SJSA1 (cell line): ENCODE measurements around the gene ZNF521. TPM values are rescaled to one million over a fixed set of nuclear protein-coding genes. Genes with fewer than 3 reads are reported as not detected.

ENCODE experiments used
- DNase-seq, 2 experiments: peaks; one replicate each; pipeline ENCODE4 v3.0.0-alpha.2; 2015 to 2020; ENCODE audit warnings: low spot score in 2 of 2, low read depth in 1 of 2
- H3K27ac ChIP-seq: fragments of 250-450 bp; sonication (Bioruptor Pico); 2 replicates; pipeline ENCODE4 v1.5.1; 2020; ENCODE audit warnings: mild to moderate bottlenecking, moderate library complexity
- H3K27me3 ChIP-seq: fragments of 250-450 bp; sonication (Bioruptor Pico); replicated peaks from 2 replicates; pipeline ENCODE4 v1.5.1; 2020; ENCODE audit warnings: mild to moderate bottlenecking, moderate library complexity
- H3K36me3 ChIP-seq: fragments of 250-450 bp; sonication (Bioruptor Pico); 2 replicates; pipeline ENCODE4 v1.5.1; 2020; ENCODE audit warnings: mild to moderate bottlenecking
- H3K4me1 ChIP-seq: fragments of 250-450 bp; sonication (Bioruptor Pico); replicated peaks from 2 replicates; pipeline ENCODE4 v1.6.1; 2021; ENCODE audit warnings: mild to moderate bottlenecking
- H3K4me3 ChIP-seq: fragments of 250-450 bp; sonication (Bioruptor Pico); 2 replicates; pipeline ENCODE4 v1.5.1; 2020; ENCODE audit warnings: mild to moderate bottlenecking
- H3K9me3 ChIP-seq: fragments of 250-450 bp; sonication (Bioruptor Pico); replicated peaks from 2 replicates; pipeline ENCODE4 v1.5.1; 2020; ENCODE audit warnings: mild to moderate bottlenecking
- total RNA-seq: library from RNA; depleted of rRNA; stranded (reverse); fragments of >200 nt; shearing (Covaris generic); gene quantifications from 2 replicates; pipeline ENCODE4 v1.2.3, GENCODE V29; 2014

ZNF521 gene
- total RNA-seq, 1 experiment from 2014 or later = 0.34 TPM

DNA sequence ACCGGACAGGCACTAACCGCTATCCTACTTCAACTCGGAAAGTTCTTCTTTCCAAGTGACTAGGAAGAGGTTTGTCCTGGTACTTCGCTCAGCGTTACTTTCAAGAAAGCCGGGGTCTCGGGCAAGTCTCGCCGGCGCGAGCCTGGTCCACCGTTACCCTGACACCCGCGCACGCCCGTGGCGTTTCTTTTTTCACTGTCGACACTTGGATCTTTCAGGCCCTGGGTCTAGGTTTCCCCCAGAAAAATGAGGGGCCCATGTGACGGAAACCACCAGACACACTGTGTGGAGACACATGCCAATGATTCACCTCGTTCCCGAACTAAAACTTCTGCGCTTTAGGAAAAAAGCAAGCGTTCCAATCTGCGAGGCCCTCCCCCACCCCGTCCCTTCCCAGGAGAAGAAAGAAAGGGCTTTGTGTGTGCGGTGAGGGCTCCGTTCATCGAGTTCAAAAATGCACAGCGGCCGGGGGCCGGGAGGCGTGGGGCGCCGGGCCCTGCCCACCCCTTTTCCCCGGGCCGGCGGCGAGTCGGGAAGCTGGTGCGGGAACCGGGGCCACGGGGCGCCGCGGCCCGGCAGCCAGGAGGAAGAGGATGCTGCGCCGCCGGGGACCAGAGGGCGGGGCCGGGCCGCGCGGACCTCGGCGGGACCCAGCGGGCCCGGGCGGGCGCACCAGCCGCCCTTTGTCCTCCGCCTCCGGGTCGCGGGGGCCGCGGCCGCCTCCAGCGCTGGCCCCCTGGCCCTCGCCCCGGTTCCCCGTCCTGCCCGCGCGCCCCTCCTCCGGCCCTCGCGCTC is 2.6 kb downstream of the ZNF521 start:
- Histone ChIP-seq H3K4me1 (peaks cover 26% of the 10 kb centered on the region), H3K27me3 (peaks cover 77% of the 10 kb centered on the region), H3K27ac (no peak overlapping the region), H3K4me3 (peak overlapping the region; percentile 52), H3K9me3 (no peaks in the 10 kb centered on the region), H3K36me3 (no peaks in the 10 kb centered on the region)
- peak in 1 of 2 experiments; percentile 6 for DNase-seq

DNA sequence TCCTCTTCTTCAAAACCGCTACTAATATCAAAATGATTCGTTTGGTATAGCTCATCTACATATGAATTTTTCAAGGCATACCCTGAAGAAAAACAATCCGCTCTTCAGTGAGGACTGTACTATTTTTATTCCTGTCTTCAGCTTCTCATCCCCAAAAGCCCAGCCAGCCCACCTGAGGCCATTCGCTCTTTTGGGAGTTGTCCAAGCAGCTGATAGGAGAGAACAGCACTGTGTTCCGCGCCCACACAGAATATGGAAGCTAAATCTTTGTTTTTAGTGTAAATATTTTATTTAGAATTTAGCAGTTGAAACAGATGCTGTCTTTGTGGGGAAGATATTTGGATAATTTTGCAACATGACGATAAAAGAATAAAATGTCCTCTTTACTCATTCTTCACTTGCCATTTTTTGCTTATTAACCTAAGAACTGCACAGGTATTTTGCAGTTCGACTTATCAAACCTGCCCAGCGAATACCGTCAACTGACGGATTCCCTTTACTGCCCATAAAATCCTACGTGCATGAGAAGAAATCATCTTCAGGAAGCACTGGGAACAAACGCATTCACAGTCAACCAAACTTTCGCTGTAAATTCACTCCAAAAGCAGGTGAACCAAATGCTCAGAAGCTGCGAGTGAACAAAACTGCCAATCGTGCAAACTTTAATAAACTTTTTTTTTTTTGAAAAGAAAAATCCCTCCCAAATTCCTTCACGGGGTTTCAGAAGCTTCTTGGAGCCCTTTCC is 3.4 kb downstream of the ZNF521 start:
- H3K4me1 ChIP-seq = peaks cover 26% of the 10 kb centered on the region
- peaks cover 70% of the 10 kb centered on the region for H3K27me3 ChIP-seq
- no peak overlapping the region for H3K4me3 ChIP-seq
- no peak overlapping the region for H3K27ac ChIP-seq
- H3K9me3 ChIP-seq = no peaks in the 10 kb centered on the region
- no peak for DNase-seq
- H3K36me3 ChIP-seq = no peaks in the 10 kb centered on the region

DNA sequence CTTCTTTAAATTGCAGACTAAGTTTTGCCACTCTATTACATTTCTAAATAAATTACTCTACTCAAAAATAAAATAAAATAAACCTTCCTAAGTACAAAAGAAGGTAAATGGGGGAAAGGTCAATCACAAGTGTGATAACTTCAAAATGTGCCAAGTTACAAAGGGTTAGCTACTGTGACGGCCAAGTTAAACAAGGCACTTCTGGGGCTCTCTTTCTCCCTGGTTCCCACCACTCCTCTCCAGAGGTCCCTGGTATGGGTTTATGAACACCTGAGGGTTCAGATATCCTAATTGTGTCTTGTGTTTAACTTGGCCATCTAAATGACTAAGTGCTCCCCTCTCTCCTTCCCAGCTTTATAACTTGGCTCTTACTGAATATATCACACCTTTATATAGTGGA is 5.4 kb downstream of the ZNF521 start:
- Histone ChIP-seq H3K4me1 (peaks cover 22% of the 10 kb centered on the region), H3K27ac (no peak overlapping the region), H3K27me3 (peaks cover 58% of the 10 kb centered on the region), H3K36me3 (no peaks in the 10 kb centered on the region), H3K4me3 (no peak overlapping the region), H3K9me3 (no peaks in the 10 kb centered on the region)
- no peak for DNase-seq

DNA sequence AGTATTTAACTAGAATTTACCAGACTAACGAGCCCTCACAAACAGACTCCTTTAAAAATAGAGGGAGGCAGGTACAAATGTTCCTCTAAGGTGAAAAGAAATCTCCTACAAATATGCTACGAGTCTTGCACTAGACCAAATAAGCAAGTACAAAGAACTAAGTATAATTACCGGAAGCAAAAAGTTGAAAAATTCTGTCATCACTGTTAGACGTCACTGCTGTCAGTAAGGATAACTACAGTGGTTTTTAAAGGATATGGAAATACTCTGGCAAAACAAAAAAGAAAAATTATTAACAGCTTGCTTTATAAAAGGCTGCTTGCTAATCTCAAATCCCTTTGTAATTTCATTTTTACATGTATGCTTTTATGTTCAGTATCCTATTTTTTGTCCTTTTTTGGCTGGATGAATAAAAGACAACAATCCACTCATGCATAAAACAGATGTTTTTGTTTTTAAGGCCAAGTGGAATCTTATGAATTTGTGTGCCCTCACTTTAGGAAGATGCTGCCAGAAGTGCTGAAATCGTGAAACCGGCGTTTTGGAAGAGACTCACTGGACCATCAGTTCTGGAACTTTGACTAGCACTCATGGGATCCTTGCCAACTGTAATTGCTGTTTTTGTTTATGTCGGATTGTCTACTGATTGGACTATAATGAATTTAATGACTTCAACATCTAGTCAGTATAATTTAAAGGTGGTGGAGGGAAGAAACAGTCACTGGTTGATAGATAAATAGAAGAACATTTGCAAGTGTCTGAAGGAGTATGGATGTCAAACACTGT is 6.7 kb downstream of the ZNF521 start:
- H3K27me3 ChIP-seq = peaks cover 52% of the 10 kb centered on the region
- no peaks in the 10 kb centered on the region for H3K36me3 ChIP-seq
- no peak for DNase-seq
- no peak overlapping the region for H3K4me3 ChIP-seq
- H3K27ac ChIP-seq = no peak overlapping the region
- no peaks in the 10 kb centered on the region for H3K9me3 ChIP-seq
- H3K4me1 ChIP-seq = peaks cover 11% of the 10 kb centered on the region

DNA sequence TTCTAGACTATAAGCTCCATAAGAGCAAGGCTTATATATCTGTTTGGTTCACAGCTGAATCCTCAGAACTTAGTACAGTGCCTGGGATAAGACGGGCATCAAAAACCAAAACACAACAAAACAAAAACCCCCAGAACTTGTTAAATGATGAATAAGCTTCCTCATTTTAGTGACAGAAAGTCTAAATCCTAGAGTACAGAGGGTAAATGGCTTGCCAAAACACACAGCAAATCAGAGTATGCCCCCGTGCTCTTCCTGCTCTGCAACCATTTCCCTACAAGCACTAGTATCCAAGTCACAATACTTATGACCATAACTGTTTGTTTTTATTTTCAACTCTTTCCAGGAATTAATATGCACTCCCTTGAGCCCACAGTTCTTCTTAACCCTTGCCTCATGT is 10.1 kb downstream of the ZNF521 start:
- H3K36me3 ChIP-seq = no peaks in the 10 kb centered on the region
- no peaks in the 10 kb centered on the region for H3K4me1 ChIP-seq
- H3K9me3 ChIP-seq = no peaks in the 10 kb centered on the region
- no peak overlapping the region for H3K4me3 ChIP-seq
- peaks cover 17% of the 10 kb centered on the region for H3K27me3 ChIP-seq
- H3K27ac ChIP-seq = no peak overlapping the region
- DNase-seq = no peak

DNA sequence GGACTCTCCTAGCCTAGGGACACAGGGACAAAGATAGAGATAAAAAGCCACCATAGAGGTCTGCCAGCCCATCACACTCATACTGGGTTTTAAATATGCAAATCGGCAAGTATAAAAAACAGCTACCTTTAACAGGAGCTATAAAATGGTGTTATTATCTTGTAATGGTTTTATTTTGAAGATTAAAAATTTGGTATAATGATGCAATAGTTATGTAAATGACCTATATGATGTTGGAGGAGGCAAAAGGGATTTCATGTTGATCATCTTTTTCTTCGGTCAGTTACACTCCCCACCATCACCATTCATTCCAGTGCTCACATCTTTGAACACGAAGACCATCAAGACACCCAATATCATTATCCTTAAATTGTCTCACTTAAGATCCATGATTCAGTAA is 11.2 kb downstream of the ZNF521 start:
- Histone ChIP-seq H3K36me3 (no peaks in the 10 kb centered on the region), H3K4me1 (no peaks in the 10 kb centered on the region), H3K9me3 (no peaks in the 10 kb centered on the region), H3K27me3 (peaks cover 7% of the 10 kb centered on the region), H3K4me3 (no peak overlapping the region), H3K27ac (no peak overlapping the region)
- no peak for DNase-seq

DNA sequence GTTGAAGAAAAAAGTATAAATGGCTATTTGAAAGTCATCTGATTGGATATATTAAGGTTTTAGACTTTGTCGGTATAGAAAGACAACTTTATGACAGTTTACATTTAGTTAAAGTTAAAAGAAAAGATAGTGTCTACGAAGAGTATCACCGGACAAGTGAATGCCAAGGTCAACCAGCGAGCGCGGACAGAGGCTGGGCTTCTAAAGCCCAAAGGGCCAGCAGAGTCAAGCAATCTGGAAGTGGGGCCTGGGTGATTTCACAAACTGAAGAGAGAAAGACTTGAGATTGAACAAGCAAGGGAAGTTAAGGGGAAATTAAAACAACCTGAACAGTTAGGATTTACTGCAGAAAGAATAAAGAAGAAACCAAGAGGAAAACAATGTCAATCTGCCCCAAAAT is 16.3 kb downstream of the ZNF521 start:
- Histone ChIP-seq H3K36me3 (no peaks in the 10 kb centered on the region), H3K4me3 (no peak overlapping the region), H3K9me3 (no peaks in the 10 kb centered on the region), H3K4me1 (no peaks in the 10 kb centered on the region), H3K27me3 (no peaks in the 10 kb centered on the region; the same call in none of the 2 replicates), H3K27ac (no peak overlapping the region)
- no peak for DNase-seq

DNA sequence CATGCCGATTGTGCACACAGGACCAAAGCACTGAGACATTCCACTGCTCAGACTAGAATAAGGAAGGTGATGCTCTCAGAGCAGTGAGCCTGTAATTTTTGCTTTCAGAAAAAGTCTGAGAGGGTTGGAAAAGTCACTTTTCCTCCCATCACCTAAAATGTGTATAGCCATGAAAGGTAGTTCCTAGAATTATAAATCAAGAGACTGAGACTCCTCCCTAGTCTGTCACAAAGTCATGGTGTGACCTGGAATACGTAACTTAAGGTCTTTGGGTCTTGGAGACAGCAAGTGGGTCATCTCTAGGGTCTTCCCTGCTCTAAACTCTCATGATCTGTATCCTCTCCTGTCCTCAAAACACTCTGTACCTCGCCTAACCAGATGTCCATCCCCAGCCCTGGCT is 16.9 kb downstream of the ZNF521 start:
- Histone ChIP-seq H3K4me3 (no peak overlapping the region), H3K27me3 (no peaks in the 10 kb centered on the region; the same call in none of the 2 replicates)

DNA sequence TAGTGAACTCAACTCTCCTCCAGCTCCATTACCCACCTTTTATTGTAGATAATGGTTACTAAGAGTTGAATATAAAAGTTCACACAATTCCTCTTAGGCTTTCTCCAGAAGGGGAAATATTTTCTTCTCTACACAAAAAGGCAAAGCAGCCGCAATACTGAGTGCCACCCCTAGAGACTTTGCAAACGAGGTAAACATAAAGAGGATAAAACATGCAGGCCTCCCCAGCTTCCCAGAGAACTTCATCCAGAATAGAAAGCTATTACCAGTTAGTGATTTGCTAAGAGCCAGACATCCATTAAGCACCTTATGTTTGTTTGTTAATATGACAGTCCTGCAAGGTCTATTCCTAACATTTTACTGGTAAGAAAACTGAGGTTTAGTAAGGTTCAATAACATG is 17.4 kb downstream of the ZNF521 start:
- Histone ChIP-seq H3K36me3 (no peaks in the 10 kb centered on the region), H3K9me3 (no peaks in the 10 kb centered on the region), H3K4me1 (no peaks in the 10 kb centered on the region), H3K27me3 (no peaks in the 10 kb centered on the region; the same call in none of the 2 replicates), H3K4me3 (no peak overlapping the region), H3K27ac (no peak overlapping the region)
- no peak for DNase-seq

More for the DNA sequence above, 16.9 kb downstream of the ZNF521 start:
- no peaks in the 10 kb centered on the region for H3K9me3 ChIP-seq
- DNase-seq = no peak
- H3K4me1 ChIP-seq = no peaks in the 10 kb centered on the region
- H3K27ac ChIP-seq = no peak overlapping the region
- H3K36me3 ChIP-seq = no peaks in the 10 kb centered on the region

DNA sequence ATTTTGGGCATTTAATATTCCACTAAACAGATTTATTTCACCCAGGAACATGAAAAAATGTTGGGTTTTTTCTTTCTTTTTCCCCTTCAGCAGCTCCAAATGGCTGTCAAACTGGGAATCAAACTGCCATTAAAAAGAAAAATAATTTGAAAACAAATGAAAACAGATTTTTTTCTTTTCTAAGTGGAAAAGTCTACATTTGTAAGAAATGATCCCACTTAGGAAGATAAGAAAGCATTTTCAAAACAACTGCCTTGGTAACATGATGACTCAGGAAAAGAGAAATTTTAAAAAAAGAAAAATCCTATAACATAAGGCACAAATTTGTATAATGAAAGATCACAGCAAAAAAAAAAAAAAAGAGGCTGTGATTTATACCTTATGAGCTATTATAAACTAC is 20.0 kb downstream of the ZNF521 start:
- Histone ChIP-seq H3K4me1 (no peaks in the 10 kb centered on the region), H3K4me3 (no peak overlapping the region), H3K27ac (no peak overlapping the region)

DNA sequence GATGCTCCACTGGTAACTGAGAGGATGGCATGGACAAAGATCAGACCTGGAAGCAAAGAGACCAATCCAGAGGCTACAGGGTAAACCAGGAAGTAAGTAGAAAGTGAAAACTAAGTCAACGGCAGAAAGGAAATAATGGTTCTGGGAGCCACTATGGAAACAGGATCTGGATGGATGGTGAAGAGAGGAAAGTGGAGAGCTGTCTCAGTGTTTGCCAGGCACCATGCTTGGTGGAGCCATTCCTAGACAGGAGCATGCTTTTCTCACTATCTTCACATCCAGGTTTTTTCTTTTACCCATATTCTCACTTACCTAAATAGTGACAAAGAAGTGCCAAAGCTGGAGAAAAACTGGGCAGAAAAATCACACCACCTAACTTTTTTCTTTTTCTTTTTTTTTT is 22.2 kb downstream of the ZNF521 start:
- Histone ChIP-seq H3K36me3 (no peaks in the 10 kb centered on the region), H3K27ac (no peak overlapping the region), H3K4me1 (no peaks in the 10 kb centered on the region), H3K4me3 (no peak overlapping the region), H3K9me3 (no peaks in the 10 kb centered on the region), H3K27me3 (no peaks in the 10 kb centered on the region; the same call in 1 of the 2 replicates)
- DNase-seq = no peak

More for the DNA sequence above, 20.0 kb downstream of the ZNF521 start:
- Histone ChIP-seq H3K9me3 (no peaks in the 10 kb centered on the region), H3K36me3 (no peaks in the 10 kb centered on the region), H3K27me3 (no peaks in the 10 kb centered on the region; the same call in none of the 2 replicates)
- DNase-seq = no peak

DNA sequence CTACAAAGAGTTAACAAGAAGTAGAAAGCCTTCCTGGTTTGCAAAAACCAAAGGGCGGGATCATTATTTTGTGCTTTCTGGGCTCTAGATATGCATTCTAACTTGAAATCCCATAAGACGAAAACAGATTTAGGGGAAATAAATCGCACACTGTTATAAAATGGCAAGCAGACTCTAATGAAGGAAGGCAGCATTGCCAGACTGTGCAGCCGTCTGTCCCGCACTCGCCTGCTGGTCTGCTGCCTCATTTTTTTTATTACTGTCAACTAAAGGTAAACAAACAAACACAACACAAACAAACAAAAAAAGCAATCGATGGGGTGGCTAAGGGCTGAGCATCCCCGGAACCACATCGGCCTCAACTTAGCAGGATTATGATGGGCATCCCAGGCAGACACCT is 24.4 kb downstream of the ZNF521 start:
- no peak for DNase-seq
- no peaks in the 10 kb centered on the region for H3K4me1 ChIP-seq
- H3K9me3 ChIP-seq = no peaks in the 10 kb centered on the region
- no peak overlapping the region for H3K27ac ChIP-seq
- H3K4me3 ChIP-seq = no peak overlapping the region
- H3K27me3 ChIP-seq = no peaks in the 10 kb centered on the region
- no peaks in the 10 kb centered on the region for H3K36me3 ChIP-seq

DNA sequence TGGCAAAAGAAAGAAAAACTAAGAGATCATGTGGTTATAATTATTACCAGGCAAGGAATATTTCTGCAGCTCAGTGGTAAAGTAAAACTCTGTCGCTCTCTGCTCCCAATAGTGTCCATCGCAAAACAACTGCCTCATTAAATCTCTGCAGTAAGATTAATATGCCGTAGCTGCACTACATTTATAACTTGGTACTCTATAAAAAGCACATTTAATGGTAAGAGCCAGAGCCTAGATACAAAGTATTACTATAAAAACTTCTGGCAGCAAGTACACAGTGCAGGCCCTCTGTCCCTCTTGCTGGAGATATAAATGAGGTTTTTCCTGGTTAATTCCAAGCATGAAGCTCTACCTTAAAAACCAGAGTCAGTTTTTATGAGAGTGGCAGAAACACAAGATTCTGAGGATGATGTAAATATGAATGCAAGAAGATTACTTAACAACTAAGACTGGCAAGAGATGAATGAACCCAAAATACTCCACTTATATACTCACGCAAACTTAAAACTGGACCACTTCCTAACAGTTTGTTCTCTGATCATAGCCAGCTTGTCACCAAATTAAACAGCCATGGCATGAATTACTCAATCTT is 25.5 kb downstream of the ZNF521 start:
- no peak for DNase-seq
- Histone ChIP-seq H3K27me3 (no peaks in the 10 kb centered on the region), H3K36me3 (no peaks in the 10 kb centered on the region), H3K9me3 (no peaks in the 10 kb centered on the region), H3K27ac (no peak overlapping the region), H3K4me3 (no peak overlapping the region), H3K4me1 (no peaks in the 10 kb centered on the region)
